SIG-M5 treated with dmso at 0.1 percent for 504 hours (cell line): ENCODE data around the gene MLPH.

Source experiments
- DNase-seq: peaks from one replicate; lab custom pipeline; 2025; ENCODE audit not compliant: unreplicated experiment; lab: John Stamatoyannopoulos, UW

Gene MLPH

GRCh38 chr2:237517163-237517562, 30.1 kb downstream of the MLPH start:
- no peak for DNase-seq

- DNase-seq, result no peak
Measured at GRCh38 chr2:237517990-237518389, 30.9 kb downstream of the MLPH start.

GRCh38 chr2:237519506-237520245, 32.6 kb downstream of the MLPH start:
- DNase-seq, result no peak

- DNase-seq, result no peak
Measured at GRCh38 chr2:237520290-237520689, 33.2 kb downstream of the MLPH start.

GRCh38 chr2:237524631-237525030, 37.6 kb downstream of the MLPH start:
- DNase-seq, result no peak

- no peak for DNase-seq
Measured at GRCh38 chr2:237525559-237526157, 38.6 kb downstream of the MLPH start.

GRCh38 chr2:237527233-237527632, 40.2 kb downstream of the MLPH start:
- no peak for DNase-seq

- DNase-seq, result no peak
Measured at GRCh38 chr2:237527766-237528165, 40.7 kb downstream of the MLPH start.

- peak; percentile 86 for DNase-seq
Measured at GRCh38 chr2:237529452-237530402, 42.7 kb downstream of the MLPH start.

- no peak for DNase-seq
Measured at GRCh38 chr2:237530472-237531433, 43.7 kb downstream of the MLPH start.

GRCh38 chr2:237532160-237532559, 45.1 kb downstream of the MLPH start:
- DNase-seq, result no peak

GRCh38 chr2:237533668-237534161, 46.7 kb downstream of the MLPH start:
- peak; percentile 12 for DNase-seq

GRCh38 chr2:237534380-237534779, 47.3 kb downstream of the MLPH start:
- no peak for DNase-seq

- no peak for DNase-seq
Measured at GRCh38 chr2:237535385-237536082, 48.5 kb downstream of the MLPH start.

- DNase-seq, result no peak
Measured at GRCh38 chr2:237536083-237536415, 49.0 kb downstream of the MLPH start.

GRCh38 chr2:237536617-237537016, 49.6 kb downstream of the MLPH start:
- no peak for DNase-seq

- no peak for DNase-seq
Measured at GRCh38 chr2:237538001-237538720, 51.1 kb downstream of the MLPH start.

- DNase-seq, result no peak
Measured at GRCh38 chr2:237538901-237539300, 51.9 kb downstream of the MLPH start.

- DNase-seq, result no peak
Measured at GRCh38 chr2:237539681-237540080, 52.6 kb downstream of the MLPH start.
